Cerebellar nuclear complex (tissue), 1 donor: Measurements from ENCODE around the gene TMEM50B.
A peak's percentile ranks its signal among the peaks of the same experiment; 100 is the strongest.
"Not testable (repeated sequence)": the region's sequence is repeated elsewhere in the genome, so short reads cannot be mapped to it uniquely, and the experiment has no call there.

Source experiments
- DNase-seq, 2 experiments: peaks; one replicate each; lab custom pipeline; 2025; lab: John Stamatoyannopoulos, UW

The TMEM50B gene

GRCh38 chr21:33479679-33480480 lies at the start of gene TMEM50B:
TSS of gene TMEM50B (minus strand) at chr21:33479974. CDS start at chr21:33468885, 11,089 bp downstream.
- peak; percentile 42 to 86 for DNase-seq

GRCh38 chr21:33522953-33523349 lies 43.2 kb upstream of the TMEM50B start:
- DNase-seq = no peak

- no peak for DNase-seq
These were observed 42.7 kb upstream of the TMEM50B start for GRCh38 chr21:33522297-33522952.

DNA sequence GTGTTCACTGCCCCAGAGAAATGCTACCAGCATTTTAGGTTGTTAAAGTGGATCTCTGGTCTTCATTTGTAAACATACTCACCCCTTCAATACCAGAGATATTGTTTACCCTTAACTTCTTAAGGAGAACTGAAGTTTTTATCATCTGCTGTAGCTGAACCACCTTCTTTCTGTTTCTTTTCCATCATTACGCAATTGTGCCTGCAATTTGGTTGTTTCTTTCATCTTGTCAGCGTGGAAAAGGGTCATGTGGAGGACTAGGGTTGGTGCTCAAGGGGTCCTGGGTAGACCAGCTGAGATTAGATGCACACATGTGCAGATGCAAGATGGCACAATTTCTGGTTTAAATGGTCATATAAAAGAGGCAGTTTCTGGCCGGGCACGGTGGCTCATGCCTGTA lies 39.1 kb upstream of the TMEM50B start:
- no peak for DNase-seq

- DNase-seq = no peak
These were observed 34.5 kb upstream of the TMEM50B start for GRCh38 chr21:33514229-33514628.

- no peak for DNase-seq
These were observed 32.7 kb upstream of the TMEM50B start for GRCh38 chr21:33512481-33512880.

GRCh38 chr21:33511639-33512038 lies 31.9 kb upstream of the TMEM50B start:
- no peak for DNase-seq

DNA sequence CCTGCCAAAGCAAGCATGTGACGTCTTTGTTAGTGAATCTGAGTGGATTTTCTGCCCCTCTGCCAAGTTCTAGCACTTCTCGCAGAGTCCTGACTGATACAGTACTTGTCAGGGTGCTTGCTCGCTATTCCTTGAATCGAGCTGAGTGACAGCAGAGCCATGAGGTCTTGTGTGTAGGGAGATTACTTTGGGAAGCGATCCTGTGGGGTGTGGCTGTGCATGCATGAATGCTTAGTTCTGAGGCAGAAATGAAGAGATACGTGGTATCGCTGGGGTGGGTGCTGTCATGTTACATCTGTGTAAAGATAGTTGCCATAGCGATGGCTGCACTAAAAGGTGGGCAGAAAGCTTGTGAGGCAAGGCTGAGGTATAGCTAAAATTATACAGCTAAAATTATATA lies 31.1 kb upstream of the TMEM50B start:
- no peak for DNase-seq

- DNase-seq = not testable (repeated sequence)
These were observed 27.2 kb upstream of the TMEM50B start for GRCh38 chr21:33507003-33507402.

GRCh38 chr21:33505833-33506232 lies 26.1 kb upstream of the TMEM50B start:
- DNase-seq = no peak

DNA sequence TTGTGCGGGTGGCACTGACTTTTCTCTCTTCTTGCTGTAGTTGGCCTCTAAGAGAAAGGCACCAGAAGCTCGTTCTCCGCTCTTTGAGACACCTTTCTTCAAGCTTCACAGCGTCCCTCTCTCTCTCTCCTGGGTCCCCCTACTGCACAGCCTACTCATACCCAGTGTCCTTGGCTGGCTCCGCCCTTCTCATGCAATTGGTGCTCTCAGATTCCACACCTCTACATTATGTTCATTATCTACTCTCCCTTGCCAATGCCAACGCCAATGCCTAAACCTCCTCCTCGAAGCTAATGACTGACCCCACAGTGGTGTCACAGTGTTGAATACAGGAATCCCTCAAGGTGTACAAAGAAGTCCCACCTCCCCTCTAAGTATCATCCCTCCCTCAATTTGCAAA lies 16.6 kb upstream of the TMEM50B start:
- DNase-seq = no peak

- DNase-seq = no peak
These were observed 16.0 kb upstream of the TMEM50B start for GRCh38 chr21:33495743-33496142.

GRCh38 chr21:33493756-33494155 lies 14.0 kb upstream of the TMEM50B start:
- DNase-seq = no peak

GRCh38 chr21:33492571-33492970 lies 12.8 kb upstream of the TMEM50B start:
- DNase-seq = no peak

DNA sequence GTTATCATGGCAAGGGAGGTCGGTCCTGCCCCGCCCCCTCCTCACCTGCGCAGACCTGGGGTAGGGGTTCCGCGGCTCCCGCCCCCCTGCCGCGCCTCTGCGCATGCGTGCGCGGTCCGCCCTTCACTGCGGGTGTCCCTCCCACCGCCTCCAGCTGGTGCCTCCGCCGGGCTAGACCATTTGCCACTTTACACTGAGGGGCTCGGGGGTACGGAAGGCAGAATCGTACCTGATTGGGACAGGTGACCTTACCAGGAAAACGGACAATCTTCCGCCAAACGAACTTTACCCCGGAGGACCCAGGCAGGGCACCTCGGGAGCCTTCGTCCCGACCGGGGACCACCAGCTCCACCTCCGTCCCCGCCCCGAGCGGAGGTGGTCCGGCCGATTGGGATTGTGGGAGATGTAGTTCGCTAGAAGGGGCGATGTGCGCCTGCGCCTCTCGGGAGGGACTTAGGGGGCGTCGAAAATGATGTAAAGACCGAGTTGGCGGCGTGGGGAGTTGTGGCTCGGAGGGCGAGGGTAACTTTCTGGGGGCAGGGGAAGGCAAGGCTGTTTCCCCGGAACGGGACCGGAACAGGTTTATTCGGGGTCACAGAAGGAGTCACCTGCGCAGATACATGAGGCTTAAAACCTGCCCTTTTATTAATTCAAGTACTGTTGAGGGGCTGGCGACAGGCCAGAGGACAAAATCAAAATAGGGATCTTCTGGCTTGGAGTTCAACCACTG lies 11.8 kb upstream of the TMEM50B start, which contains the start of gene DNAJC28:
Gene DNAJC28 (minus strand): TSS at position 344 of the 730 bp plus-strand sequence. CDS start 2,323 bp downstream, outside the sequence.
- DNase-seq = peak; percentile 37 to 83

DNA sequence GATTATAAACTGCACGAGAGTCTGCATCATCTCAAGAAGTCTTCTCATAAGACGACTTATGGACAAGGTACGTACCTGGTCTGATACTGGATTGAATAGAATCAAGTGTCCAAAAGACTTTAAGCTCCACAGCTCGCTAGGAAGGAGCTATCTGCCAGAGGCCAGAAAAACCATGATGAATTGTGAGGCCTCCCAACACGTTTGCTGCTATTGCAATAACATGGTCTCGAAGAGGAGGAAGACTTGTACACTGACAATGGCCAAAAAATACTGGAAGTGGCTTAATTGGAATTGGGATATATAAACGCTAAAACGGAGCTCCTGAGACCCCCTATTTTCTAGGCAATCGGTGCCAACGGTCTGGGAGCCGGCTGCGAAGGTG lies 11.2 kb upstream of the TMEM50B start:
- no peak for DNase-seq

- no peak for DNase-seq
These were observed 9.2 kb upstream of the TMEM50B start for GRCh38 chr21:33488936-33489335.

- DNase-seq = no peak
These were observed 8.2 kb upstream of the TMEM50B start for GRCh38 chr21:33487996-33488395.

DNA sequence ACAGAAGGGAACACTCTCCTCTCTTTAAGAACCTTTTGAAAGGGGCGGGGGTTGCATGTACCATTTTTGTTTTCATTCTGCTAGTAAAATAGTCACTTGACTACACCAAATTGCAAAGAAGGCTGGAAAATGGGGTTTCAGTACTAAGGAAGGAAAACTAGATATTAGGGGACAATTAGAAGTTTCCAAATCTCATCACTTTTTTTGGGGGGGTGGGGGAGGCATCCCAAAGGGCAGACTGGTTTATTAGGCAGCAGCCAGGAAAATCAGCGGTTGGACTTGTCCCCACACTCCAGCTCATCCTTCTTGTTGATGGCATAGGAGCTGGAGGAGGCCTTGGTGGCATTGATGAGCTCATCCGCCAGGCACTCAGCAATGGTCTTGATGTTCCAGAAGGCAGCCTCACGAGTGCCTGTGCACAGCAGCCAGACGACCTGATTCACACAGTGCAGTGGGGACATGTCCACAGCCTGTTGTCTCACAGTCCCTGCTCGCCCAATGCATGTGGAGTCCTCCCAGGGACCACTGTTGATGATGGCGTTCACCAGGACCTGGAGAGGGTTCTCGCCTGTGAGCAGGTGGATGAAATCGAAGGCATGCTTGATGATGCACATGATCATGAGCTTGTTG lies 1.7 kb upstream of the TMEM50B start:
- DNase-seq = no peak

GRCh38 chr21:33480481-33481103 lies 818 bp upstream of the TMEM50B start:
- DNase-seq = no peak

GRCh38 chr21:33478935-33479678 lies 667 bp downstream of the TMEM50B start:
- no peak for DNase-seq
